RWPE1 (cell line): ENCODE results near the gene LNPEP.
A peak's percentile ranks its signal among the peaks of the same experiment; 100 is the strongest.

ENCODE experiments used
- CTCF ChIA-PET: fragments of 350-600 bp; sonication (Branson Sonifier 250); formaldehyde crosslinking; extraction: SDS; loops from one replicate; lab custom pipeline; 2021; lab: Yijun Ruan, JAX
- POLR2A ChIA-PET: fragments of 400-600 bp; formaldehyde crosslinking; extraction: SDS; loops from one replicate; lab custom pipeline; 2020; ENCODE audit warnings: antibody characterized with exemption; ENCODE audit not compliant: low non-redundant PET; lab: Yijun Ruan, JAX
- DNase-seq: peaks from one replicate; pipeline ENCODE4 v3.0.0; 2012; ENCODE audit warnings: low spot score
- H3K27ac ChIP-seq: fragments of 450-650 bp; 2 replicates; pipeline ENCODE4 v1.5.1; 2017
- TF ChIP-seq, protein P1 (sequence below): fragments of 450-650 bp; conservative IDR thresholded peaks from 2 replicates; pipeline ENCODE4 v1.5.1; 2017; ENCODE audit warnings: low read depth, mild to moderate bottlenecking

The LNPEP gene

DNA sequence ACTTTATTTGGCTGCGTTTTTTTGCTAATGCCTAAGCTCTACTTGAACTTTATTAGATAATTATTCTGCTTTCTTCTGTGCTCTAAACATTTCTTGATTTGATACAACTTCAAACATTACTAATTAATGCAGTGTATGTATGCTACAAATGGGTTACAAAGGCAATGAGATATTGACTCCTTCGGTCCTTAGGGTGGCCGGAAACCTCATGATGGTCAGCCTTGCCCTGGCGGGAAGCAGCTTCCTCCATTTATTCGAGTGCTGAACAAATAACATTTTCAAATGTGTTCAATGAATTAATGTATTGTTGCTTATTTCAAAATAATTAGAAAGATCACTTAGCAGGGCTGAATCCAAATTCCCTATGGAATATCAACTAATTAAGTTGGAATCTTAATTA lies 3.9 kb upstream of the LNPEP start:
- ChIA-PET CTCF (no interaction called here), POLR2A (no interaction called here)
- TF ChIP-seq, protein P1, sequence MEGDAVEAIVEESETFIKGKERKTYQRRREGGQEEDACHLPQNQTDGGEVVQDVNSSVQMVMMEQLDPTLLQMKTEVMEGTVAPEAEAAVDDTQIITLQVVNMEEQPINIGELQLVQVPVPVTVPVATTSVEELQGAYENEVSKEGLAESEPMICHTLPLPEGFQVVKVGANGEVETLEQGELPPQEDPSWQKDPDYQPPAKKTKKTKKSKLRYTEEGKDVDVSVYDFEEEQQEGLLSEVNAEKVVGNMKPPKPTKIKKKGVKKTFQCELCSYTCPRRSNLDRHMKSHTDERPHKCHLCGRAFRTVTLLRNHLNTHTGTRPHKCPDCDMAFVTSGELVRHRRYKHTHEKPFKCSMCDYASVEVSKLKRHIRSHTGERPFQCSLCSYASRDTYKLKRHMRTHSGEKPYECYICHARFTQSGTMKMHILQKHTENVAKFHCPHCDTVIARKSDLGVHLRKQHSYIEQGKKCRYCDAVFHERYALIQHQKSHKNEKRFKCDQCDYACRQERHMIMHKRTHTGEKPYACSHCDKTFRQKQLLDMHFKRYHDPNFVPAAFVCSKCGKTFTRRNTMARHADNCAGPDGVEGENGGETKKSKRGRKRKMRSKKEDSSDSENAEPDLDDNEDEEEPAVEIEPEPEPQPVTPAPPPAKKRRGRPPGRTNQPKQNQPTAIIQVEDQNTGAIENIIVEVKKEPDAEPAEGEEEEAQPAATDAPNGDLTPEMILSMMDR = no peak

DNA sequence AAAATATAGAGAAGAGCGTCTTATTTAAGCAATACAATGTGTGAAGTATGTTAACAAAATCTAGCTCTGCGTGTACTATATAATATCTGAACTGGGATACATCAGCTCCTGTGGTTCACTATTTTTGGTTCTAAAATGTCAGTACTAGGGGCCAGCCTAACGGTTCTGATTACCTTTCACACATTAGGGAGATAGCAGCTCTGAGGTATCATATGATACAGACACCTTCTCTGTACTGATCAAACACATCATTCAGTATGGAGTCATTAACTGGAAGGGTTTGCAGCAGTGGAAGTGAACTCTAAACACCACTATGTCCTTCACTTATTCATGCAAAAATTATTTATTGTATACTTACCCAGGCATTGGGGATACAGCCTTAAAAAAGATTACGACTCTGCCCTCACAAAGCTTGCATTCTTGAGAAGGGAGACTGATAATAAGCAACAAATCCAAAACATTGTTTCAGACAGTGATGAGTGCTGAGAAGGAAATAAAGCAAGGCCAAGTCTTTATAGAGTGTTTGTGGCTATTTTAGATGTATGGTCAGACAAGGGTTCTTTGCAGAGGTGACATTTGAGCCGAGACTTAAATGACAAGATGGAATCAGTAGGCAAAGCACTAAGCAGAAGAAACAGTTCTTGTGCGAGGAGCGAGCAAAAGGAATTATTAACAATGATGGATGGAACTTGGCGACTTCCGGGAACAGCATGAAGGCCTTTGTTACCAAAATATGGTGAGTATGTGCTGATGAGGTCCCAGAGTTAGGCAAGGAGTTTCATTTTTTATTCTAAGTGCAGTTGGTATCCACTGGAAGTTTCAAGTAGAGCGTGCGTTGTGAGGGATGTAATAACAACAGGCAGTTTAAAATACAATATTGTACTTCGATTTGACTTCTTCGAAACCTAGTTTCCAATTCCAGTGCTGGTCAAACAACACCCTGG lies 1.8 kb upstream of the LNPEP start:
- peak; percentile 15 for DNase-seq
- H3K27ac ChIP-seq = peak overlapping the region; percentile 99
- ChIA-PET POLR2A (no interaction called here), CTCF (interaction anchor here (0.6 kb wide), 1 partner anchor 888 kb away, joined by 3 read pairs; no protein-coding TSS in a partner anchor)
- TF ChIP-seq, protein P1 = no peak

More for the DNA sequence above, 3.9 kb upstream of the LNPEP start:
- no peak for DNase-seq
- no peak overlapping the region for H3K27ac ChIP-seq

DNA sequence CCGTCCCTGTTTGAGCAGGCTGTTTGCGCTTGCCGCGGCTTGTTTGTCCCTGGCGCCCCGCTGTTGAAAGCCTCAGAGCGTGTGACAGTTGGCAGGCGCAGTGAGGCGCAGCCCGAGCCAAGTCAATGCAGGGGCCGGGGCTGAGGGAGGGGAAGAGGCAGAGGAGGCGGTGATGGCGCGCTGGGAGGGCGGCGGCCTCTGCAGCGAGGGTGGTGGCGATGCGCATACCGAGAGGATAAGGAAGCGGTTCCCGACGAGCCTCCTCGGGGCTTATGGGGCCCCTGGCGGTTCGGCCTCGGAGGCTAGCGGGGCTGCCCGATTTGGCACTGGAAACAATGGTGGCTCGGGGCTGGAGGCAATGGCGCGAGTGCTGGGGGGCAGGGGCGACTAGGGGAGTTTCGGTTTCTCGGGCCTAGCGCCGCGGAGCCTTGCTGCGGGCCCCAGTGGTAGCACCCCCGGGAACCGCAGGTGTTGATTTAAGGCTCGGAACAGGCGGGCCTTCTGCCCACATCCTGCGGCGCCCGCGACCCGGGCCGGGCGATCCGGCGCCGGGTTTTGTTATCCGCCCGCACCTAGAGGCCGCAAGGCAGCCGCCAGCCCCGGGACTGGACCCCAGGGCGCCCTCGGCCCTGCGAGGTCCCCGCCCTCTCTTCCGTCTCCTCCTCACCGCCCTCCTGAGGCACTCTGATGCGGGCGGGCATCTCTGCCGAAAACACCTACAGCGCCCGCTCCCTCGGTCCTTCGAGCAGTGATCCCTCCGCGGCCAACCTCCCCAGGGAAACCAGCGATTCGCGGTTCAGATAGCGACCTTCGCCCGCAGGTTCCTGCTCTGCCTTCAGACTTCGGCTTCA lies 947 bp upstream of the LNPEP start:
- H3K27ac ChIP-seq = peak overlapping the region; percentile 99
- CTCF ChIA-PET = no interaction called here
- TF ChIP-seq, protein P1 = no peak
- POLR2A ChIA-PET = no interaction called here
- DNase-seq = peak; percentile 88

DNA sequence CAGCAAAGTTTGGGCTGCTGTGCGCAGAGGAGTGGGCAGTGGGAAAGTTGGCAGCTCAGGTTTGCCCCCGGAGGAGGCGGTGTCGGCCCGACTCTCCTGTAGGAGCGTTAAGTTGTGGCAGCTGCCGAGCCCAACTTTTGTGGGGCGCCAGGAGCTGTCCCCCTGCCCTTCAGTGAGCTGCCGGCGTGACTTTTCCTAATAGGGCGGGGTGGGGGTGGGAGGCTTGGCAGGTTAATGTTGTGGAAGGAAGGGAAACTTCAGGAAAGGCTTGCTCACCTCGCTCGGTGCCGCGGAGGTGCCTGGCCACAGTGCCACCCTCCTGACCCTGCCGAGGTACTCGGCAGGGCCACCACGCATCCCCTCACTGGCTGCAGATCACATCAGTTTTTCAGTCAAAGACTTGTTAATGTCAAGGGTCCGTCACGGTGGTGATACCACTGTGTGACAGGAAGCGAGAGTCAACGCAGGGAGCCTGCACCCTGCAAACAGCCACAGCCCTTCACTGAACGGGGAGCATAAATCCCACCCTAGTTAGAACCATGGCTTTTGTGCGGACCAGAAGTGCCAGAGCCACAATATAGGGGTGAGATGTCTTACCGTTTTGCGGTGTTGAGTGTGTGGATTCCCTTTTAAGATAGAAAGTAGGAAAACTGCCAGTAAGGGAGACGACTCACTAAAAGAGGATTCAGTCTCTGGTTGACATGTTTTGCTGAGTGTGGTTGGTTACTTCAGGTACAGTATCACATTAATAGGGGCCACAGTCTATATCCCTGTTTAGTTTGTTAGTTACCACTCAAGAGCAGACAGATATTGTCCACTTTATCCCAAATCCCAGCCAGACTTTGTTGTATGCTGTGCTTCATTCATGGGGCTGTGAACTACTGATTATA lies 796 bp downstream of the LNPEP start:
- ChIA-PET CTCF (interaction anchor here (0.5 to 1.0 kb wide), 2 partner anchors 25 to 870 kb away, joined by 3 read pairs; no protein-coding TSS in a partner anchor), POLR2A (interaction anchor here (1.5 kb wide), 1 partner anchor 129 kb away, joined by 3 read pairs; the partner anchor contains the start of gene ERAP1)
- DNase-seq = peak; percentile 45
- TF ChIP-seq, protein P1 = no peak
- peak overlapping the region; percentile 99 for H3K27ac ChIP-seq

DNA sequence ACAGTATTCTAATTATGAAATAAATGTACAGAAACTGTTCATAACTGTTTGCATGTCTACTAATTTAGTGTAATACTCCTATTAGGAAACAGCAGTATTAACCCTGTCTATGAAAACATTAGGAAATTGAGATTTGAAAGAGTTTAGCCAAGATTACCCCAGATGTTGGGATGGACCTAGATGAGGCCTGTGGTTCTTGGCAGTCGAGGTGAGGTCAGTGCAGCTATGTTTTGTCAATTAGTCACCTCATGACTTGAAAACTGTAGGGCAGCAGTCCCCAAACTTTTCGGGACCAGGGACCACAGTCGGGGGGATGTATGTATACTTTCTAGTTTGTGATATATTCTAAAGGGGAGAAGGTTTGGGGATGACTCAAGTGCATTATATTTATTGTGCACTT lies 4.7 kb downstream of the LNPEP start:
- H3K27ac ChIP-seq = no peak overlapping the region
- DNase-seq = no peak
- CTCF ChIA-PET = interaction anchor here (1.0 kb wide), 1 partner anchor 223 kb away, joined by 3 read pairs; no protein-coding TSS in a partner anchor
- TF ChIP-seq, protein P1 = no peak
- POLR2A ChIA-PET = no interaction called here
